Islet of Langerhans (tissue), 1 donor: ENCODE measurements around the gene RNASE13.
"Not testable (repeated sequence)": the region's sequence is repeated elsewhere in the genome, so short reads cannot be mapped to it uniquely, and the experiment has no call there.

Source experiments
- FAIRE-seq: peaks from one replicate; lab custom pipeline; 2011; peaks lifted over from hg19 to GRCh38; lab: Jason Lieb, UNC

The RNASE13 gene

DNA sequence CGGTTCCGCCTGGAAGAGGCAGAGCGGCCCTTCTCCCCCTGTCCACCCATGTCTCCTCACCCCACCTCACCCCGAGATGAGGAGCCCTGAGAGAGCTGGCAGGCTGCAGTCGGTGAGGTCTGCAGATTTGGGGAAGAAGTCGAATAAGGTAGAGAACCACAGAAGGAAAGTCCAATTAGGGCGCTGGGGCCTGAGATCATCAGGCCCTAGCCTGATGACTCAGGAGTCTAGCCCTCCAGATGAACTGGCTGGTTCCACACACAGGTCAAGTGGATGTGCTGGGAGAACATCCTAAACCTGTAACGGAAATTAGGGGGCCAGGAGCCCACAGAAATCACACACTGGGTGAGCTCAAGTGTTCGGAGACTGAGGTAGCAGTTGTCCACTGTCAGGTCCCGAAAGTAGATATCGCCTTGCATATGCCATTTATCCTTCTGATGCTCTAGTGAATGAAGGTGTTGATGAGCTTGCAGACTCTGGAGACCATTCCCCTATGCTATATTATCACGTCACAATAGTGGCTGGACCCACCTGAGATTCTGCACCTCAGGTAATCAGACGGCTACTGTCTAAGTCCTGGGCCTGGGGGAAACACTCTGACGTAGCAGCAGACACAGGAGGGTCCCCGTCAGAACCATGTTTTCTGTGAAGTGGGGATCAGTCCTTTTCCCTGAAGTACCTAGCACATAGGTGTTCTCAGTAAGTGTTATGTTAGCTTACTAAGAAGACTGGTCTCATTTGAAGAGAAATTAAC is 45.7 kb downstream of the RNASE13 start:
- no peak for FAIRE-seq

DNA sequence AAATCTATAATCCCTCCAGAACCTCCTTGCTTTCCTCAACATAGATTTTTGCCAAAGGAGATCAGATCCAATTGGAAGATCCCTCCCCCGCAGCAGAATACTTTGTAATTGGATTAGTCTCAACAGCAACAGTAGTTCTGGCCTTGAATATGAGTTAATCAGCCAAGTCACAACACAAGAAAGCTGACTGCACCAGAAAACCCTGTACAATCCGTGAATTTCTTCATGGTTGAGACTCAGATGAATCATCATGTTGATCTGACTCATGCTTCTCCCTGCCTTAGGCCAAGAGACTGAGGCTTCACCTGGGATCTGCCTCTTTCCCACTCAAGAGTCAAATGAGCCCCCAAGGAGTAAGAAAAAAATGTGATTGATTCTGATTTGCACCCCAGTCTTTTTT is 47.8 kb downstream of the RNASE13 start:
- no peak for FAIRE-seq

DNA sequence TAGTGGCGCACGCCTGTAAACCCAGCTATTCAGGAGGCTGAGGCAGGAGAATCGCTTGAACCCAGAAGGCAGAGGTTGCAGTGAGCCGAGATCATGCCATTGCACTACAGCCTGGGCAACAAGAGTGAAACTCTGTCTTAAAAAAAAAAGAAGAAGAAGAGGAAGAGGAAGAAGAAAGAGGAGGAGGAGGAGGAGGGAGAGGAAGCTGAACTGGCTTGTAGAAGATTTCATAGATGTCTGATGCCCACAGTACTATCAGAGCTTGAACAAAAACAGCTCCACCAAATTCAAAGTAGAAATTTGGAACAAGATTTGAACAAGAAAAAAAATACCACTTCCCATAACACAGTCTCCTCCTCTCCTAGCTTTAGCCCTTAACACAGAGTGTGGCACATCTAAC is 49.0 kb downstream of the RNASE13 start:
- FAIRE-seq, result not testable (repeated sequence)
